A673 (cell line): ENCODE data around the gene FCRL4.
"Not testable (repeated sequence)": the region's sequence is repeated elsewhere in the genome, so short reads cannot be mapped to it uniquely, and the experiment has no call there.

Experiments used
- EZH2 ChIP-seq: fragments of 200-600 bp; sonication (generic); IDR thresholded peaks from 2 replicates; pipeline ENCODE4 v1.6.1; 2017; ENCODE audit warnings: borderline replicate concordance, low read depth, mild to moderate bottlenecking, mixed read lengths, antibody characterized with exemption, low read length; ENCODE audit not compliant: poor library complexity, severe bottlenecking
- TF ChIP-seq, protein P1 (sequence below): fragments of 300-800, 200-600 bp; sonication (generic); conservative IDR thresholded peaks from 2 replicates; pipeline ENCODE4 v1.5.1; 2017; ENCODE audit warnings: low read depth, mild to moderate bottlenecking, antibody characterized with exemption, low read length, moderate library complexity, mixed read lengths

DNA sequence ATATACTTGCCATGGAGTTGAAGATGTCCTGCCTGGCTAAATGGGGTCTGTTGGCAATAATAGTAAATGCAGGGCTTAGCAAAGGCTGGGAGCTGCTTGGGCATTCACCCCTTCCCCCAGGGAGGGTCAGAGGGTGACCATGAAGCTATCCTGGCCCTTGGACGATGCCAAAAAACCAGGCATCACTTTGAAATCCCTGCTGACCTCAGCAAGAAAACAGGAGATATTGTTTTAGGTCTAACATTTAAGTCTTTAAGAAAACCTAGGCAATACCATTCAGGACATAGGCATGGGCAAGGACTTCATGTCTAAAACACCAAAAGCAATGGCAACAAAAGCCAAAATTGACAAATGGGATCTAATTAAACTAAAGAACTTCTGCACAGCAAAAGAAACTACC lies 49.8 kb downstream of the FCRL4 start:
- TF ChIP-seq, protein P1, sequence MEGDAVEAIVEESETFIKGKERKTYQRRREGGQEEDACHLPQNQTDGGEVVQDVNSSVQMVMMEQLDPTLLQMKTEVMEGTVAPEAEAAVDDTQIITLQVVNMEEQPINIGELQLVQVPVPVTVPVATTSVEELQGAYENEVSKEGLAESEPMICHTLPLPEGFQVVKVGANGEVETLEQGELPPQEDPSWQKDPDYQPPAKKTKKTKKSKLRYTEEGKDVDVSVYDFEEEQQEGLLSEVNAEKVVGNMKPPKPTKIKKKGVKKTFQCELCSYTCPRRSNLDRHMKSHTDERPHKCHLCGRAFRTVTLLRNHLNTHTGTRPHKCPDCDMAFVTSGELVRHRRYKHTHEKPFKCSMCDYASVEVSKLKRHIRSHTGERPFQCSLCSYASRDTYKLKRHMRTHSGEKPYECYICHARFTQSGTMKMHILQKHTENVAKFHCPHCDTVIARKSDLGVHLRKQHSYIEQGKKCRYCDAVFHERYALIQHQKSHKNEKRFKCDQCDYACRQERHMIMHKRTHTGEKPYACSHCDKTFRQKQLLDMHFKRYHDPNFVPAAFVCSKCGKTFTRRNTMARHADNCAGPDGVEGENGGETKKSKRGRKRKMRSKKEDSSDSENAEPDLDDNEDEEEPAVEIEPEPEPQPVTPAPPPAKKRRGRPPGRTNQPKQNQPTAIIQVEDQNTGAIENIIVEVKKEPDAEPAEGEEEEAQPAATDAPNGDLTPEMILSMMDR, result not testable (repeated sequence)
- not testable (repeated sequence) for TF ChIP-seq EZH2
